ENCODE data around the gene THSD7A.

Gene THSD7A

GRCh38 chr7:11702938-11703337 is 129.1 kb downstream of the THSD7A start:
- DNase-seq (no peak), ATAC-seq (no peak)

GRCh38 chr7:11701829-11702560 is 130.0 kb downstream of the THSD7A start:
- ATAC-seq: no peak
- no peak for DNase-seq

GRCh38 chr7:11699666-11700065 is 132.3 kb downstream of the THSD7A start:
- DNase-seq: no peak
- ATAC-seq: no peak

GRCh38 chr7:11698384-11698871 is 133.6 kb downstream of the THSD7A start:
- no peak for ATAC-seq
- no peak for DNase-seq

GRCh38 chr7:11690395-11690794 is 141.6 kb downstream of the THSD7A start:
- ATAC-seq: no peak
- DNase-seq: no peak

- no peak for DNase-seq
- ATAC-seq: no peak
Observed at GRCh38 chr7:11689096-11689495, 142.9 kb downstream of the THSD7A start.

GRCh38 chr7:11681461-11681860 is 150.5 kb downstream of the THSD7A start:
- ATAC-seq (no peak), DNase-seq (no peak)

GRCh38 chr7:11675163-11675562 is 156.8 kb downstream of the THSD7A start:
- no peak for ATAC-seq

GRCh38 chr7:11668727-11669126 is 163.3 kb downstream of the THSD7A start:
- ATAC-seq: no peak
- no peak for DNase-seq

More at GRCh38 chr7:11675163-11675562, 156.8 kb downstream of the THSD7A start:
- no peak for DNase-seq

GRCh38 chr7:11667810-11668185 is 164.2 kb downstream of the THSD7A start:
- ATAC-seq (no peak), DNase-seq (no peak)

GRCh38 chr7:11667071-11667809 is 164.8 kb downstream of the THSD7A start:
- DNase-seq: no peak
- no peak for ATAC-seq

GRCh38 chr7:11665357-11665756 is 166.6 kb downstream of the THSD7A start:
- ATAC-seq: no peak
- DNase-seq: no peak

GRCh38 chr7:11655642-11656041 is 176.4 kb downstream of the THSD7A start:
- ATAC-seq: no peak
- DNase-seq: no peak

GRCh38 chr7:11655163-11655562 is 176.8 kb downstream of the THSD7A start:
- no peak for ATAC-seq

GRCh38 chr7:11650500-11650899 is 181.5 kb downstream of the THSD7A start:
- DNase-seq: no peak
- no peak for ATAC-seq

More at GRCh38 chr7:11655163-11655562, 176.8 kb downstream of the THSD7A start:
- DNase-seq: no peak

- no peak for DNase-seq
- no peak for ATAC-seq
Observed at GRCh38 chr7:11650030-11650429, 182.0 kb downstream of the THSD7A start.

- DNase-seq (no peak), ATAC-seq (no peak)
Observed at GRCh38 chr7:11648980-11649379, 183.0 kb downstream of the THSD7A start.

- ATAC-seq: no peak
Observed at GRCh38 chr7:11648101-11648500, 183.9 kb downstream of the THSD7A start.

GRCh38 chr7:11642841-11643240 is 189.2 kb downstream of the THSD7A start:
- ATAC-seq (no peak), DNase-seq (no peak)

More at GRCh38 chr7:11648101-11648500, 183.9 kb downstream of the THSD7A start:
- no peak for DNase-seq

GRCh38 chr7:11642276-11642675 is 189.7 kb downstream of the THSD7A start:
- DNase-seq (no peak), ATAC-seq (no peak)

- DNase-seq (no peak), ATAC-seq (no peak)
Observed at GRCh38 chr7:11638011-11638774, 193.8 kb downstream of the THSD7A start.

- ATAC-seq (no peak), DNase-seq (no peak)
Observed at GRCh38 chr7:11636274-11636673, 195.7 kb downstream of the THSD7A start.

GRCh38 chr7:11633310-11633709 is 198.7 kb downstream of the THSD7A start:
- no peak for ATAC-seq

More at GRCh38 chr7:11633310-11633709, 198.7 kb downstream of the THSD7A start:
- DNase-seq: no peak
